ENCODE results near the gene ATP6V0E1.

DNA sequence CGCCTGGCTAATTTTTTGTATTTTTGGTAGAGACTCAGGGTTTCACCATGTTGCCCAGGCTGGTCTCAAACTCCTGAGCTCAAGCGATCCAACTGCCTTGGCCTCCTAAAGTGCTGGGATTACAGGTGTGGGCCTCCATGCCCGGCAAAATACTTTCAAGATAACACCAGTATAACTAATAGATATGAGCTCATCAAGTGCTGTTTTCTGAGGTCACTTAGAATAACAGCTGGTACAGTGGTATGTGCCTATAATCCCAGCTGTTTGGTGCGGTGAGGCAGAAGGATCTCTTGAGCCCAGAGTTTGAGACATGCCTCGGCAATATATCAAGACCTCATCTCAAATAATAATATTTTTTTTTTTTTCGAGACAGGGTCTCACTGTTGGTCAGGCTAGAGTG lies 42.1 kb downstream of the ATP6V0E1 start:
- TF ChIP-seq, protein P1, sequence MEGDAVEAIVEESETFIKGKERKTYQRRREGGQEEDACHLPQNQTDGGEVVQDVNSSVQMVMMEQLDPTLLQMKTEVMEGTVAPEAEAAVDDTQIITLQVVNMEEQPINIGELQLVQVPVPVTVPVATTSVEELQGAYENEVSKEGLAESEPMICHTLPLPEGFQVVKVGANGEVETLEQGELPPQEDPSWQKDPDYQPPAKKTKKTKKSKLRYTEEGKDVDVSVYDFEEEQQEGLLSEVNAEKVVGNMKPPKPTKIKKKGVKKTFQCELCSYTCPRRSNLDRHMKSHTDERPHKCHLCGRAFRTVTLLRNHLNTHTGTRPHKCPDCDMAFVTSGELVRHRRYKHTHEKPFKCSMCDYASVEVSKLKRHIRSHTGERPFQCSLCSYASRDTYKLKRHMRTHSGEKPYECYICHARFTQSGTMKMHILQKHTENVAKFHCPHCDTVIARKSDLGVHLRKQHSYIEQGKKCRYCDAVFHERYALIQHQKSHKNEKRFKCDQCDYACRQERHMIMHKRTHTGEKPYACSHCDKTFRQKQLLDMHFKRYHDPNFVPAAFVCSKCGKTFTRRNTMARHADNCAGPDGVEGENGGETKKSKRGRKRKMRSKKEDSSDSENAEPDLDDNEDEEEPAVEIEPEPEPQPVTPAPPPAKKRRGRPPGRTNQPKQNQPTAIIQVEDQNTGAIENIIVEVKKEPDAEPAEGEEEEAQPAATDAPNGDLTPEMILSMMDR (IDR thresholded peaks at IDR 0.05; ENCODE audit: insufficient read depth, low read length, poor library complexity, severe bottlenecking): no peak
- TF ChIP-seq EZH2phosphoT487 (conservative IDR thresholded peaks at IDR 0.05; ENCODE audit: low read length): no peak

All from SU-DHL-6 (cell line).